ENCODE results near the gene TEX264. TPM values are rescaled to one million over a fixed set of nuclear protein-coding genes. Genes with fewer than 3 reads are reported as not detected.

Gene TEX264
- total RNA-seq, 1 experiment from 2014 or later: 36.4 TPM

DNA sequence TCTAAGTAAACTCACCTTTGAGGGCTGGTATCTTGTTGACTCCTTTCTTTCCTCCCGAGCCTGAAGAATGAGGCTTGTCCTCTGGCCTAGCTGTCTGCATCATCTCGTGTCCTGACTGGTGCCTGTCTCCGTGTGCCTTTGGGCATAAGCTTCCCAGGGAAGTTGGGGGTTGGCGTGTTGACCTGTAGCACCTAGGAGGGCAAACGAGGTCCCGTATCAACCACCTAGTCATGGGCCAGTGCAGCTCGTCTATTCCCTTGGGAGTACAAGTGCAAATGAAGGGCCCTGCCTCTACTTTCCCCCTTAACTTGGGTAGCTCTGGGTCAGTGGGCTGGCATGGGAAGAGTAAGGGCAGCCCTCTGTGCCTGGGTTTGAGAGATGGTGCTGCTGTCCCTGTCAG, 8.7 kb downstream of the TEX264 start:
- Histone ChIP-seq H3K9me3 (replicated peaks) (no peaks in the 10 kb centered on the region), H3K27me3 (replicated peaks) (no peaks in the 10 kb centered on the region), H3K27ac (no peak overlapping the region), H3K4me3 (no peak overlapping the region), H3K4me1 (replicated peaks) (no peaks in the 10 kb centered on the region; the same call in 1 of the 2 replicates), H3K36me3 (peaks cover 6% of the 10 kb centered on the region)
- no peak for DNase-seq (ENCODE audit: low read depth in 1 of 2, low spot score in 2 of 2)

DNA sequence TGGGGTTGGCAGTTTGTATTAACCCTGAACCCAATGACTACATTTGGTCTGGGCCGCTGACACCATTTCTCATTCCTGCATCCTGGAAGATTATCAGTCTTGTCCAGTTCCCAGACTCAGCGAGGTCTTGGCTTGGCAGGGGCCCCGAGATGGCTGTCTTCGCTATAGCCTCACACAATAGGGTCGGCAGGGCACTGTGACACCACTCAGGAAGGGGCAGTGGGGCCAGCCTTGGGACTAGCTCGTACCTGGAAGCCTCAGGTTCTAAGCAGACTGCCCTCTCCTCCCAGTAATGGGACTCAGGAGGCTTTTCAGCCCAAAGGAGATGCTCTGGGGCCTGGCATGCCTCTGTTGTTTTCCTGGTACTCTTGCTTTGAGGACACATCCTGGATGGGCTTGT, 9.1 kb downstream of the TEX264 start:
- H3K27ac ChIP-seq: no peak overlapping the region
- no peak overlapping the region for H3K4me3 ChIP-seq
- no peaks in the 10 kb centered on the region for H3K27me3 ChIP-seq (replicated peaks)
- H3K36me3 ChIP-seq: peaks cover 10% of the 10 kb centered on the region
- DNase-seq (ENCODE audit: low read depth in 1 of 2, low spot score in 2 of 2): no peak
- no peaks in the 10 kb centered on the region for H3K9me3 ChIP-seq (replicated peaks)
- H3K4me1 ChIP-seq (replicated peaks): no peaks in the 10 kb centered on the region

DNA sequence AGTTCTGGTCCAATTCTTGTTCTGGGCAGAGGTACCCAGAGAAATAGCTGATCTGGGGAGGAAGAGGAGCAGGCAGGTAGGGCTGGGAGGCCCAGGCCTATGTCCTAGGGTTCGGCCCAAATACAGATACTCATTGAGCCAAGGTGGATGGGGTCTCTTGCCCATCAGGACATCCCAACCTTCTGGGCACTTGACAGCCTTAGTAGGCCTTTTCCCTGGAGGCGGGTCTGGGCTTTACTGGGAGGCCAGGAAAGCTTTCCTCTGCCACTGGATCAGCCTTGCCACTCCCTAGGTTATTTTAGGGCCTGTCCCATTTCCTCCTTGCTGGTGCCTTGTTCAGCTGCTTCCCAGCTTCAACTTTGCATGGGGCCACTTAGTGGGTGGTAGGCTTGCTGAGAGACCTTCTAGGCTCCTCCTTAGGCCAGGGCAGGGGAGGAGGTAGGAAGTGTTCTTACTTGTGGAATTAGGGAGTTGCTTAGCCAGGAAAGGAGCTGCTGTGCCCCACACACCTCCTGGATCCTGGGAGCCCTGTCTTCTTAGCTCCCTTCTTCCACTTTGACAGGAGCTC, 9.7 kb downstream of the TEX264 start:
- H3K36me3 ChIP-seq: peaks cover 10% of the 10 kb centered on the region
- H3K9me3 ChIP-seq (replicated peaks): no peaks in the 10 kb centered on the region
- no peaks in the 10 kb centered on the region for H3K4me1 ChIP-seq (replicated peaks)
- no peak overlapping the region for H3K4me3 ChIP-seq
- no peak for DNase-seq (ENCODE audit: low read depth in 1 of 2, low spot score in 2 of 2)
- no peaks in the 10 kb centered on the region for H3K27me3 ChIP-seq (replicated peaks)
- H3K27ac ChIP-seq: no peak overlapping the region

DNA sequence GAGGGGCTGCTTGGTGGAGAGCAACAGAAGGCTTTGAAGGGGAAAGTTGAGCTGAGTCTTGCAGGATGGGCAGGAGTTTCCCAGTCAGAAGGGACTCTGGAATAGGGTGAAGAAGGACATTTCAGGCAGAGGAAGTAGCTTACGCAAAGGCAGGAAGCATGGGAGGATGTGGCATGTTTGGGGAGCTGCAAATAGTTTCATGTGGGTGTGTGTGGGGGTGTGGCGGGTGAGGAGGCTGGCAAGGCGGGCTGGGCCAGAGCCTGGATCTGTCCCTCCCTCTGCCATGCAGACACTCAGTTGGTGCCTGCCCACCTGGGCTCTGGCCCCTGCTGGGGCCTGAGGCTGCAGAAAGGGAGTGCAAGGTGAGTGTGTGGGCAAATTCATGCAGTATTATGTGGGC, 10.4 kb downstream of the TEX264 start:
- no peak for DNase-seq (ENCODE audit: low read depth in 1 of 2, low spot score in 2 of 2)
- no peaks in the 10 kb centered on the region for H3K27me3 ChIP-seq (replicated peaks)
- no peak overlapping the region for H3K4me3 ChIP-seq
- no peak overlapping the region for H3K27ac ChIP-seq
- H3K4me1 ChIP-seq (replicated peaks): no peaks in the 10 kb centered on the region; the same call in 1 of the 2 replicates
- peaks cover 10% of the 10 kb centered on the region for H3K36me3 ChIP-seq
- no peaks in the 10 kb centered on the region for H3K9me3 ChIP-seq (replicated peaks)

DNA sequence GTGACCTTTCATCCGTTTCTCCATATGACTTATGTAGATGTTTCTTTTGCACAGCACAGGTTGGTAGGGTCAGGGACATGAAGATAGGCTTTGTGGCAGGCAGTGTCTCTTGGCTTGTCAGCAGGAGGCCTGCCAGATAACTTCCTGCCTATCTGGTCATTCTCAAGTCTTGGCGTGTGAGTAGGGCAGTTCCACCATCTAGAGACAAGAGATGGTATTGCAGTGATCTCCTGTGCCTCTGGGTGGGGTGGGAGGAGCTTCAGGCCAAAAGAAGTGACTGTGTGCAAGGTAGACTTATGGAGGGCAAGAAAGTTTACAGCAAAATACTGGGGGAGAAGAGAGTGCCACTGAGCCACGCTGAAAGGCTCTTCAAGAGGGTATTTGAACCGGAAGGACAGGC, 11.0 kb downstream of the TEX264 start:
- DNase-seq (ENCODE audit: low read depth in 1 of 2, low spot score in 2 of 2): peak; percentile 59 to 66
- Histone ChIP-seq H3K9me3 (replicated peaks) (no peaks in the 10 kb centered on the region), H3K4me3 (no peak overlapping the region), H3K36me3 (peaks cover 10% of the 10 kb centered on the region), H3K4me1 (replicated peaks) (no peaks in the 10 kb centered on the region; the same call in 1 of the 2 replicates), H3K27ac (no peak overlapping the region), H3K27me3 (replicated peaks) (no peaks in the 10 kb centered on the region)

DNA sequence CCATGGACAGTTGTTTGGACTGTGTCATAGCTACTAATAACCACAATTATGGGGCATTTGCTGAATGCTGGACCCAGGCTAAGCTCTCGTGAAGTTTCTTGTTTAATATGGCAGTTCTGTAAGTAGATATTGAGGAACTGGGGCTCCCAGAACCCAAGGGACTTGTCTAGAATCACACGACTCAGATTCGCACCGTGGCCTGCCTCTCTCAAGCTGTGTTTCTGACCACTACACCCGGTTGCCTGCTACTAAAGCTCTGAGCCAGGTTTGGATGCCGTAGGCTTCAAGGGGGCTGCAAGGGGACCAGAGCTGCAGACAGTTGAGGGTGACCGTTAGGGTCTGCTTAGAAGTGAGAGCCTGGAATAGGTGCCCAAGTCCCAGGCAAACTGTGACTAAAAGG, 11.5 kb downstream of the TEX264 start:
- no peaks in the 10 kb centered on the region; the same call in 1 of the 2 replicates for H3K4me1 ChIP-seq (replicated peaks)
- H3K27ac ChIP-seq: no peak overlapping the region
- no peak for DNase-seq (ENCODE audit: low read depth in 1 of 2, low spot score in 2 of 2)
- peaks cover 10% of the 10 kb centered on the region for H3K36me3 ChIP-seq
- H3K27me3 ChIP-seq (replicated peaks): no peaks in the 10 kb centered on the region
- no peaks in the 10 kb centered on the region for H3K9me3 ChIP-seq (replicated peaks)
- no peak overlapping the region for H3K4me3 ChIP-seq

DNA sequence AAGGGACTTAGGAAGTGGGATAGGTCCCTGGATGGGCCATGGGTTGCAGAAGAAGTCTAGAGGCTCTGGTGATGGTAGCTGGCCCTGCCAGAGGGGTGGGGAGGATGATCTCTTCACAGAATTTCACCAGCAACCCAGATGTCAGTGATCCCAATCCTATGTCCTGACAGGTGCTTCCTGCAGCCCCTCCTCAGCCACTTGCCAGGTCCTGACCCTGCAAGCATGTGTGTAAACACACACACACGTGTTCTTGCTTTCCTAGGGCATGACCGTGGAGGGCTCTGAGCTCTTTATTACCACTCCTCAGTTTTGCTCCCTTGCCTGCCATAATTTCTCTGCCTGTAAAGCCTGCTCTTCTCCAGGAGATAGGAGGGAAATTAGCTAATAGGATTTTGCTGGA, 12.5 kb downstream of the TEX264 start:
- H3K36me3 ChIP-seq: peaks cover 10% of the 10 kb centered on the region
- no peaks in the 10 kb centered on the region; the same call in 1 of the 2 replicates for H3K4me1 ChIP-seq (replicated peaks)
- H3K27me3 ChIP-seq (replicated peaks): no peaks in the 10 kb centered on the region
- H3K4me3 ChIP-seq: no peak overlapping the region
- DNase-seq (ENCODE audit: low read depth in 1 of 2, low spot score in 2 of 2): no peak
- H3K9me3 ChIP-seq (replicated peaks): no peaks in the 10 kb centered on the region
- H3K27ac ChIP-seq: no peak overlapping the region

DNA sequence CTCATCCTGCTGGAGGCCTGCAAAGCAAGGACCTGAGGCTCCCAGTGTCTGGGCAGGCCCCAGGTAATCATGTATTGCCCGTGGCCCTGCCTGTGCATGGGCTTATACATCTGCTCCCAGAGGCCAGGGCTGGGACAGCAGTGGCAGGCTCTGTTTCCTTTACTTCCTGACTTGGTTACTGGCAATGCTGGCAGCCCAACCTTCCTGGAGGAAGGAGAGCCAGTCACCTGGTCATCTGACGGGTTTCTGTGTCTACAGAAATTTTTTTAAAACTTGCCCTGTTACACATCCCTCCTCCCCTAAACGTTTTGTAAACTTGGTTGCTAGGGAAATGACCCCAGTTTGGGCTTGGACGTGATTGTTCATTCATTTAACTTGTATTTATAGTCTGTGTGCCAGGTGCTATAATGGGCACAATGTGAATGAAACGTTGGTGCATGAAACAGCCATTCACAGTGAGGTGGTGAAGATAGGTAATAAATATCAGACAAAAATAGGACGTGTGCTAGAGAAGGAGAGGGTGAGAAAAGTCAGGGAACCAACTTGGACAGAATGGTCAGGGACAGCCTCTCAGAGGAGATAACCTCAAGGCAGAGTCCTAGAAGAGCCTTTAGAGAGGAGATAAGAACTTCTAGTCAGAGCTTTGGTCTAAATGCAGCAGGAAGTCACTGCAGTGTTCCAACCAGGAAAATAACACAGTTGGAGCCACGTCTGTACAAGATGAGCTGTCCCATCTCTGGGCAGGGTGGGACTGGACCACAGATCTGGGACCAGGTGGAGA, 14.1 kb downstream of the TEX264 start:
- Histone ChIP-seq H3K4me1 (replicated peaks) (no peaks in the 10 kb centered on the region; the same call in 1 of the 2 replicates), H3K27me3 (replicated peaks) (no peaks in the 10 kb centered on the region), H3K9me3 (replicated peaks) (no peaks in the 10 kb centered on the region), H3K36me3 (peaks cover 10% of the 10 kb centered on the region), H3K4me3 (no peak overlapping the region), H3K27ac (no peak overlapping the region)
- no peak for DNase-seq (ENCODE audit: low read depth in 1 of 2, low spot score in 2 of 2)

DNA sequence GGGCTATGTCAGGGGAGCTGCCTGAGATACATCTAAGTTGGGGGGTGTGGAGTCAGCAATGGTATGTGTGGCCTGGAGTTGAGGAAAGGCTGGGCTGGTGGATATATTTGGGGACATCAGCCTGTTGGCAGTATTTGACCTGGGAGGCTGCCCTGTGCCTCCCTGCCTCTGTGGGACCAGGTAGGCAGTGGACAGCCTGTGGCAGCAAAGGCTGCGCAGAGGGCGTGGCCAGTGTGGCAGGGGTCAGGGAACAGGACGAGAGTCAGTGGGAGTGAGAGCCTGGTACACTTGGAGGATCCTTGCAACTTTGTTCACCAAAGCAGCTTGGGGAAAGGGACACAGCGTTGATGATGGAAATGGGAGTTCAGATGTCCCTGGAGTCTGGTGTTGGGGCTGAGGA, 15.0 kb downstream of the TEX264 start:
- Histone ChIP-seq H3K36me3 (peaks cover 10% of the 10 kb centered on the region), H3K4me1 (replicated peaks) (no peaks in the 10 kb centered on the region; the same call in 1 of the 2 replicates), H3K4me3 (no peak overlapping the region), H3K9me3 (replicated peaks) (no peaks in the 10 kb centered on the region), H3K27ac (no peak overlapping the region), H3K27me3 (replicated peaks) (no peaks in the 10 kb centered on the region)
- no peak for DNase-seq (ENCODE audit: low read depth in 1 of 2, low spot score in 2 of 2)

DNA sequence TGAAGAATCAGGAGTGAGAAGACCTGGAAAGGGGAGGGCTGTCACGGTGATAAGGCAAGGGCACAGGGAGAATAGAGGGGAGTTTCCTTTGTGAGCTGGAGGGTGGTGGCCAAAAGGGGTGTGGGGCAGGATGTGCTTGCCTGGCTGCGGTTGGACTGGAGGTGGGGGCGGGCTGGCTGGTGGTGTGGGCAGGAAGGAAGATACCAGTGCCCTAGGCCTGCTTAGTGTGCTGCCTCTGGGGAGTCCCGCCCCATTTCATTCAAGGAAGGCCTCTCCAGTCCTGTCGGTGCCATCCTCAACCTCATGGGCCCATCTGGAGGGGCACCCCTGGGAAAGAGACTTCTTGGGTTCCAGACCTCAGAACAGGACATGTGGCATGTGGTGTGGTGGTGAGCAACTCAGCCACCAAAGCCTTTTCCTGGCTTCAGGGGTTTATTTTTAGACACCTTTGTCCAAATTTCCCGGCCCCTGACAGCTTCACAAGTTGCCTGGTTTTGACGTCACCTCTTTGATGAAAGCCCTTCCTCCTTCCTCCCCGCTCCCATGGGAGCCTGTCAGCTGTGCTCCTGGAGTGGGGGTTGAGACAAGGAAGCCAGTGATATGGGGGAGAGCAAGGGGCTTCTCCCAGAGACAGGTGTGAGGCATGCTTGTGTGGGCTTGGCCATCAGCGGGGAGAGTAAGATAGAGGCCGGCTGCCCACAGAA, 15.6 kb downstream of the TEX264 start:
- no peak overlapping the region for H3K4me3 ChIP-seq
- H3K9me3 ChIP-seq (replicated peaks): no peaks in the 10 kb centered on the region
- DNase-seq (ENCODE audit: low read depth in 1 of 2, low spot score in 2 of 2): peak in 1 of 2 experiments; percentile 4
- no peaks in the 10 kb centered on the region for H3K27me3 ChIP-seq (replicated peaks)
- H3K36me3 ChIP-seq: peaks cover 10% of the 10 kb centered on the region
- no peaks in the 10 kb centered on the region; the same call in 1 of the 2 replicates for H3K4me1 ChIP-seq (replicated peaks)
- H3K27ac ChIP-seq: no peak overlapping the region

DNA sequence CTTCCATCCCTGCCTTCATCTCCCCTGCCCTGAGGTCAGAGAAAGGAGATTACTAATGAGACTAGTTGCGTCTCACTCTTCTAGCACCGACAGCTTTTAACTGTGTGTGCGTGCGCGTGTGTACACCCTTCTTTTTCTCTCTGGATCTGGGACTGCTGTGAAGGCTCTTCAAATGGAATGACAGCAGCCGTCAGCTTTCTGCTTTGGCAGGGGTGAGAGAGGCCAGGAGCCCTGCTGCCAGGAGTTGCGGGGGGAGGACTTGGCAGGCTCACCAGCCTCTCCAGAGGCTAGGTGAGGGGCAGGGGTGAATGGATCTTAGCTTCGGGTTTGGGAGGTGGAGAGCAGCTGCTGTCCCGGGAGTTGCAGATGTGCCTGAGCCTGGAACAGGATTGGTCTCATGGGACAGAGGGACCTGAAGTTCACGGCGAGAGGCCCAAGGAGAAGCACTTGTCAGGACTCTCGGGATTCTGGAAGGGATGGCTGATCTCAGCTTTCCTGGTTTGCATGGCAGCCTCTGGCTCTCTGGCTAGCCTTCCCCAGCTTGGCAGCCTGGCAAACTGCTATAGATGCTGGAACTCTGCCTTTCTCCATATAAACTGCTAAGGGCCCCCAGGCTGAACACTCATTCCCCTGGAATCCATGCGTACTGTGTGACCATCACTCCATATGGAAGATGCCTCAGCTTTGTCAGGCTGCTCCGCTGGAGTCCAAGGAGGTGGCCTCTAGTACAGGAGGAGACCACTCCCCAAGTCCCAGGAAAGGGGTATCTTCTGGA, 16.6 kb downstream of the TEX264 start:
- Histone ChIP-seq H3K27ac (no peak overlapping the region), H3K4me3 (no peak overlapping the region), H3K4me1 (replicated peaks) (no peaks in the 10 kb centered on the region; the same call in 1 of the 2 replicates), H3K9me3 (replicated peaks) (no peaks in the 10 kb centered on the region), H3K27me3 (replicated peaks) (no peaks in the 10 kb centered on the region), H3K36me3 (peaks cover 6% of the 10 kb centered on the region)
- DNase-seq (ENCODE audit: low read depth in 1 of 2, low spot score in 2 of 2): no peak

DNA sequence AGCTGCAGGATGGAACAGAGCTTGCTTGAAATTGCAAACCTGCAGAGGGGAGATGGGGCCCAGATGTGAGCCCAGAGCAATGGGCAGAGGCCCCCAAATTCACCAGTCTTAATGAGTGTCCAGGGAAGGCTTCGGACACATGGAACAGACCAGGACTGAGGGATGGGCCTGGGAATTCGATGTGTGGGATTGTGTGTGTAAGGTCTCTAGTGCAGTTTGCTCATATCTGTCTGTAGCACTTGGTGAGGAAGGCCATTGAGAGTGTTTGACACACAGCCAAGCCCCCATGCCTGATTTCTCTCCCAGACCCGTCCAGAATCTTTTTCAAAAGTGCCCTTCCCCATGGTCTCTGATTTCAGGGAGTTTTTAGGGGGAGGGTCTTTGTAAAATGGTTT, 17.2 kb downstream of the TEX264 start:
- Histone ChIP-seq H3K9me3 (replicated peaks) (no peaks in the 10 kb centered on the region), H3K4me3 (no peak overlapping the region), H3K27ac (no peak overlapping the region), H3K27me3 (replicated peaks) (no peaks in the 10 kb centered on the region), H3K36me3 (peaks cover 7% of the 10 kb centered on the region; the same call in 1 of the 2 replicates), H3K4me1 (replicated peaks) (no peaks in the 10 kb centered on the region; the same call in 1 of the 2 replicates)
- DNase-seq (ENCODE audit: low read depth in 1 of 2, low spot score in 2 of 2): no peak

DNA sequence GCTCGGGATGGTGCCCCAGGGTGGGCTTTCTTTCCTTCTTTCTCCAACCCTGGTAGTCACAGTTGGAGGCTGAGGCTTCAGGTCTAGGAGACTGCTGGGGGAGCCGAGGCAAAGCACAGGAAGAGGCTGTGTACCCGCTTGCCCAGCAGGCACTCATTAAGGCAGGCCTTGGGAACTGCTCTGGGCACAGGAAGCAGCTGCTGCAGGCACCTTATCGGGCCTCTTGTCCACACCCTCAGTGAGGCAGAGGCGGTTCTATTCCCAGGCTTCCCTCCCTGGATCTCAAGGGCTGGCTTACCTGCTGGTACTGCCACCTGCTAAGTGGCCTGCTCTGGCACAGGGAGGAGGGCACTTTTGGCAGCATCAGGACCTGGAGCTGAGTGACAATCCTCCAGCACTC, 20.0 kb downstream of the TEX264 start:
- no peak for DNase-seq (ENCODE audit: low read depth in 1 of 2, low spot score in 2 of 2)
- H3K27me3 ChIP-seq (replicated peaks): no peaks in the 10 kb centered on the region
- 0 out of 2 replicates have a peak, but pooled peaks cover 2% of the 10 kb centered on the region for H3K36me3 ChIP-seq
- no peak overlapping the region for H3K4me3 ChIP-seq
- no peaks in the 10 kb centered on the region for H3K9me3 ChIP-seq (replicated peaks)
- no peaks in the 10 kb centered on the region; the same call in 1 of the 2 replicates for H3K4me1 ChIP-seq (replicated peaks)
- H3K27ac ChIP-seq: no peak overlapping the region
